GM12864 (cell line): ENCODE measurements around the gene TBC1D26.
"Not testable (repeated sequence)": the region's sequence is repeated elsewhere in the genome, so short reads cannot be mapped to it uniquely, and the experiment has no call there.

Experiments used
- DNase-seq: peaks from one replicate; pipeline ENCODE4 v3.0.0-alpha.2; 2011; ENCODE audit warnings: low read depth
- H3K4me3 ChIP-seq: 2 replicates; pipeline ENCODE4 v1.5.1; 2011; ENCODE audit warnings: mild to moderate bottlenecking, low read depth, low read length, control low read depth
- CTCF ChIP-seq: IDR thresholded peaks from 2 replicates; pipeline ENCODE4 v1.5.1; 2011; ENCODE audit warnings: low read depth, mild to moderate bottlenecking, moderate library complexity, low read length, control low read depth, inconsistent platforms; ENCODE audit errors: missing control alignments

The TBC1D26 gene

DNA sequence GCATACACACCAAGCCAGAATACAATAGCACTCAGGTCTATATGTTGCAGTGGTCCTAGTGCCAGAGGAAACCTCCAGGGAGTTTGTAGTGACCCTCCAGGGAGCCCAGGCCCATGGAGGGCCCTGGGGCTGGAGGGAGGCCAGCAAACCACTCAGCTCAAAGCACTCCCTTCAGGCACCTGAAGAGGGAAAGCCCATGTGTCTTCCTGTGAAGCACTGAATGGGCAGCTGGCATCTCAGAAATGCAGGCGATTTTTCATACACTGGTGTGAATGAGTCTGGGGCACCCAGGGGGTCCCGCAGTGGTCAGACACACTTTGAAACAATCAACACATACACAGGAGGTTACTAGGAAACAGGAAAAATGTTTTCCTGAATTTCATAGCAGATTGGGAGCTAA, 12.8 kb downstream of the TBC1D26 start:
- no peak for TF ChIP-seq CTCF
- H3K4me3 ChIP-seq, result no peak overlapping the region
- no peak for DNase-seq

DNA sequence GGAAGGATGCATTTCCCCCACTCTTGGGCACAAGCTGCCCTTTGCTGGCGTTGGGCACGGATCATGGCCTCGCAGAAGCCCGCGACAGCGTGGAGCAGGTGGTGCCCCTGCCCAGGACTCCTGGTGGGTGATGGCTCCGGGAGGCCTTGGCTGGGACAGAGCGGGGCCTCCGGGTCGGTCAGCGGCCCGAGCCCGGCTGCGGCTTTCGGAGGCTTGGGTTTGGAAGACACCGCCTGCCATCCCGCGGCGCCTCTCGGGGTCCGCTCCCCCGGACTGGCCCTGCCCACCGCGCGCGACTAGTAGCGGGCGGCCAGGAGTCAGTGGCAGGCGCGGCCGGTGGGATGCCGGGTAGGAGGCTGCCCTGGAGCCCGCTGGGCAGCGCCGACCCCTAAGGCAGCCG, 17.3 kb downstream of the TBC1D26 start:
- DNase-seq, H3K4me3 ChIP-seq: not testable (repeated sequence)

DNA sequence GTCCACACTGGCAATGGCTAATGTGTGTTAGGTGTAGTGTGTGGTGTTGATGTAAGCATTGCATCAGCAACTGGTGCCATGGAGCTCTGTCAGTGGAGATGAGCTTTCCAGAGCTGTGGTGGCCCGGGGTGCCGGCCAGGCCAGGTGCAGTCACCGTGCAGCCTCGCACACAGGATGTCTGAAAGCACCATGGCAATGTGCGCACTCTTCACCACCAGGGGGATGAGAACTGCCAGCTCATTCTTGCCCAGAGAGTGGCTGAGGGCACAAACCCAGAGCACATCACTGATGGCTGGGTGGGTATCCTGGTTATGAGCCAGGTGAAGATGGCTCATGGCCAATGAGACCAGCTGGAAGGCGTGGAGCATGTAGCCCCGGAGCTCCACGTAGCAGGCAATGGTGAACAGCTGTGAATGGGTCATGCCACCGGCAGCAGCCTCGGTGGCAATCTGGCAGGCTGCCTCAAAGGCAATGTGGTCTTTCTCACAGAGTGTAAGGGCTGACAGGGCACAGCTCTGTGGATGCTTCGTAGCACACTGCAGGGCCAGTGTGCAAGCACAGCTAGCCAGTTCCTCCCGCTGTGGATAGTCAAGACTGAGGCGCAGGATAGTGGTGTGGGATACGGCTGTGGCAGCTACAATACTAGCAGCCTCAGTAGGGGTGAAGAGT, 36.9 kb downstream of the TBC1D26 start:
- not testable (repeated sequence) for DNase-seq, H3K4me3 ChIP-seq

- not testable (repeated sequence) for DNase-seq, H3K4me3 ChIP-seq
These were observed 38.6 kb downstream of the TBC1D26 start for GRCh38 chr17:15770679-15771078.

DNA sequence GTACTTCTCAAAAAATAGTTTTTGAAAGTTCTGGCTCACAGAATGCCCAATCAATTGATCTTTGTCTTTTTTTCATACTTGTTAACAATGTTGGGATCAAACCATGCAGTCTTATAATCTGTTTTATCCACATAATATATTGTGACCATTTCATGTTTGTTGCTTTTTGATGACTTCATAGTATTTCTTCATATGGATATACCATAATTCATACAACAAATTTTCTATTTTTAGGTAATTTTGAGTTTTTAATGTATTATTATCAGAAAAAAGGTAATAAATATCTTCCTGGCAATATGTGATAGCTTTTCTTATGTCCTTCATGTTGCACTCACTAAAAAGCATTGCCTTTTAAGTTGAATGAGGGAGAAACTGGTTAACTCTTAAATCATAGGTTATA, 44.8 kb downstream of the TBC1D26 start:
- no peak for DNase-seq
- no peak overlapping the region for H3K4me3 ChIP-seq
- TF ChIP-seq CTCF, result no peak

DNA sequence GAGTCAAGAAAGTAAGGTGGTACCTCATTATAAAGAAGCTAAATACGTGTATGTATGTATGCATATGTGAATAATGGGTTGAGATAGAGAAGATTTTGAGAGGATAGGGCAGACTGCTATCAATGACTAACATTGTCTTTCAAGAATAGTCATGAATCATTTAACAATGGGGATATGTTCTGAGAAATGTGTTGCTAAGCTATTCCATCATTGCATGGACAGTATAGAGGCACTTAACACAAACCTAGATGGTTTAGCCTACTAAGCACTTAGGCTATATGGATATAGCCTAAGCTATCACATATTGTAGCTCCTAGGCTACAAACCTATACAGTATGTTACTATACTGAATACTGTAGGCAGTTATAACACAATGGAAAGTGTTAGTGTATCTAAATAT, 45.2 kb downstream of the TBC1D26 start:
- TF ChIP-seq CTCF, result no peak
- DNase-seq, result no peak
- no peak overlapping the region for H3K4me3 ChIP-seq

DNA sequence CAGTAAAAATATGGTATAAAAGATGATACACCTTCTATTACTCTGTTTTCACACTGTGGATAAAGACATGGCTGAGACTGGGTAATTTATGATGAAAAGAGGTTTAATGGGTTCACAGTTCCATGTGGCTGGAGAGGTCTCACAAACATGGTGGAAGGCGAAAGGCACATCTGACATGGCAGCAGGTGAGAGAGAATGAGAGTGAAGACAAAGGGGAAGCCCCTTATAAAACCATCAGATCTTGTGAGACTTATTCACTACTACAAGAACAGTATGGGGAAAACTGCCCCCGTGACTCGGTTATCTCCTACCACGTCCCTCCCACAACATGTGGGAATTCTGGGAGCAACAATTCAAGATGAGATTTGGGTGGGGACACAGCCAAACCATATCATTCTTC, 45.6 kb downstream of the TBC1D26 start:
- TF ChIP-seq CTCF, result no peak
- DNase-seq, result no peak
- H3K4me3 ChIP-seq, result no peak overlapping the region

- TF ChIP-seq CTCF, result no peak
- DNase-seq, result no peak
- no peak overlapping the region for H3K4me3 ChIP-seq
These were observed 47.0 kb downstream of the TBC1D26 start for GRCh38 chr17:15779119-15779518.

- no peak for DNase-seq
- no peak for TF ChIP-seq CTCF
- no peak overlapping the region for H3K4me3 ChIP-seq
These were observed 48.1 kb downstream of the TBC1D26 start for GRCh38 chr17:15780188-15780587.
